Esophagus squamous epithelium (tissue), 5 donors: Measurements from ENCODE around the gene JHY. TPM values are rescaled to one million over a fixed set of nuclear protein-coding genes. Genes with fewer than 3 reads are reported as not detected.

Experiments used
- DNase-seq: peaks from one replicate; lab custom pipeline; 2025; lab: John Stamatoyannopoulos, UW
- H3K27ac ChIP-seq, 4 donors: fragments of 200-600 bp; sonication (generic); one replicate each; pipeline ENCODE4 v1.5.1; 2016 to 2019; ENCODE audit warnings: mild to moderate bottlenecking in 1 of 4
- H3K27me3 ChIP-seq, 4 donors: fragments of 200-600 bp; sonication (generic); 1 replicate in 3 of 4; 2 replicates in 1 of 4; pipeline versions ENCODE4 v1.5.1 to v1.6.0; 2017 to 2021; ENCODE audit warnings: antibody characterized with exemption in 1 of 4
- H3K36me3 ChIP-seq, 3 donors: fragments of 200-600 bp; sonication (generic); one replicate each; pipeline ENCODE4 v1.5.1; 2016 to 2019
- H3K4me1 ChIP-seq, 3 donors: fragments of 200-600 bp; sonication (generic); one replicate each; pipeline ENCODE4 v1.5.1; 2017 to 2019
- H3K4me3 ChIP-seq, 4 donors: fragments of 200-600 bp; sonication (generic); 1 replicate in 3 of 4; 2 replicates in 1 of 4; pipeline ENCODE4 v1.5.1; 2016 to 2019; ENCODE audit warnings: mild to moderate bottlenecking in 2 of 4, moderate library complexity in 1 of 4
- H3K9me3 ChIP-seq, 3 donors: fragments of 200-600 bp; sonication (generic); one replicate each; pipeline ENCODE4 v1.5.1; 2016 to 2019
- POLR2A ChIP-seq, 4 donors: fragments of 450-650 bp; IDR thresholded peaks; one replicate each; pipeline ENCODE4 v1.6.1; 2017; ENCODE audit warnings: antibody characterized with exemption in 4 of 4, mild to moderate bottlenecking in 4 of 4, moderate library complexity in 3 of 4
- WGBS, 2 donors: methylation state at CpG; one replicate each; pipeline ENCODE4 v1.1.5; 2018; 5-methylcytosine and 5-hydroxymethylcytosine counted together
- intact Hi-C: fragments of 100-400 bp; cut with DNase I; formaldehyde crosslinking; loops from one replicate; pipeline ENCODE4 v1.15.0; 2022
- total RNA-seq, 4 donors: library from RNA; depleted of rRNA; stranded (reverse); fragments of >200 nt; gene quantifications; one replicate each; pipeline ENCODE4 v1.1.0, GENCODE V29; 2016
- TF ChIP-seq, protein P1 (sequence below), 6 experiments: fragments of 450-650 bp in 4 of 6; fragments of 200-600 bp in 2 of 6; sonication (generic) in 2 of 6; IDR thresholded peaks; one replicate each; pipeline ENCODE4 v1.5.1; 2016 to 2019; ENCODE audit warnings: antibody characterized with exemption in 6 of 6, mild to moderate bottlenecking in 4 of 6, moderate library complexity in 4 of 6
- donor health status: DM: yes; HTN: yes; CAD: no.

Gene JHY
- total RNA-seq, 4 donors from 2014 or later, result 0.91 to 3.4 (median 1.2) TPM

DNA sequence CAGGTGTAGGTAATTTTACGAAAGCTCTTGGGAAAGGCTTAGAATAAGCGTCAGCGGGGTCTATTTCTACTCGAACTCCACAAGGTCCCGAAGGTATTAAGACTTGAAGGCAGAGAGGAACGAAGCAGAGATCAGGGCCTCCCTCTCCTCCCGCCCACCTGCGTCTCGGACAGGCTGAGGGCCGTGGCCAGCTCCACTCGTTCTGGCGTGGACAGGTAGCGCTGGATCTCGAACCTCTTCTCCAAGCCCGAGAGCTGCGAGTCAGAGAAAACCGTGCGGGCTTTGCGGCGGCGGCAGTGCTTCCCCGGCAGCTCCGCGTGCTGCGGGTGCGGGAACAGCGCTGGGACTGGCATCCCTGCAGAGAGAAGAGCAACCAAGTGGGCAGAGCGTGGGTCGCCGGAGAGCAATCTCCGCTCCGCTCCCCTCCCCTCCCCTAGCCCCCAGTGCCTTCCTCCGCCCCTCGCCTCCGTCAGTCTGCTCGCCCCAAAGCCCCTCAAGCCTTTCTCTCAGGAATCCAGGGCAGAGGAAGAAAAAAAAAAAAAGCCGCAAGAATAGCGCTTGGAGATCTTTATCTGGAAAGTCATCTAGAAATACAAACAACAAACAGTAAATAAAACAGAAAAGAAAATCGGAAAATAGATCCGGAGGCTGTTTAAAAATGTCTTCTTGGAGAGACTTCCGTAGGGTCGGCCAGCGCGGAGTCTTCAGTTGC lies 96.7 kb downstream of the JHY start:
- H3K27me3 ChIP-seq, result peaks cover 22 to 100% (median 54%) of the 10 kb centered on the region in 4 donors
- intact Hi-C loops, result no loop called here
- no peak overlapping the region for H3K4me3 ChIP-seq
- no peaks in the 10 kb centered on the region for H3K9me3 ChIP-seq
- no peak for DNase-seq
- no peak overlapping the region for H3K27ac ChIP-seq
- 15% methylated on average over 13 to 27 of the region's 44 CpGs for WGBS, 2 donors
- no peaks in the 10 kb centered on the region for H3K36me3 ChIP-seq
- TF ChIP-seq, protein P1, sequence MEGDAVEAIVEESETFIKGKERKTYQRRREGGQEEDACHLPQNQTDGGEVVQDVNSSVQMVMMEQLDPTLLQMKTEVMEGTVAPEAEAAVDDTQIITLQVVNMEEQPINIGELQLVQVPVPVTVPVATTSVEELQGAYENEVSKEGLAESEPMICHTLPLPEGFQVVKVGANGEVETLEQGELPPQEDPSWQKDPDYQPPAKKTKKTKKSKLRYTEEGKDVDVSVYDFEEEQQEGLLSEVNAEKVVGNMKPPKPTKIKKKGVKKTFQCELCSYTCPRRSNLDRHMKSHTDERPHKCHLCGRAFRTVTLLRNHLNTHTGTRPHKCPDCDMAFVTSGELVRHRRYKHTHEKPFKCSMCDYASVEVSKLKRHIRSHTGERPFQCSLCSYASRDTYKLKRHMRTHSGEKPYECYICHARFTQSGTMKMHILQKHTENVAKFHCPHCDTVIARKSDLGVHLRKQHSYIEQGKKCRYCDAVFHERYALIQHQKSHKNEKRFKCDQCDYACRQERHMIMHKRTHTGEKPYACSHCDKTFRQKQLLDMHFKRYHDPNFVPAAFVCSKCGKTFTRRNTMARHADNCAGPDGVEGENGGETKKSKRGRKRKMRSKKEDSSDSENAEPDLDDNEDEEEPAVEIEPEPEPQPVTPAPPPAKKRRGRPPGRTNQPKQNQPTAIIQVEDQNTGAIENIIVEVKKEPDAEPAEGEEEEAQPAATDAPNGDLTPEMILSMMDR (IDR thresholded peaks at IDR 0.05), result no peak
- no peak for TF ChIP-seq POLR2A (IDR thresholded peaks at IDR 0.05)
- H3K4me1 ChIP-seq, result peaks cover 15 to 37% (median 15%) of the 10 kb centered on the region in 3 donors

DNA sequence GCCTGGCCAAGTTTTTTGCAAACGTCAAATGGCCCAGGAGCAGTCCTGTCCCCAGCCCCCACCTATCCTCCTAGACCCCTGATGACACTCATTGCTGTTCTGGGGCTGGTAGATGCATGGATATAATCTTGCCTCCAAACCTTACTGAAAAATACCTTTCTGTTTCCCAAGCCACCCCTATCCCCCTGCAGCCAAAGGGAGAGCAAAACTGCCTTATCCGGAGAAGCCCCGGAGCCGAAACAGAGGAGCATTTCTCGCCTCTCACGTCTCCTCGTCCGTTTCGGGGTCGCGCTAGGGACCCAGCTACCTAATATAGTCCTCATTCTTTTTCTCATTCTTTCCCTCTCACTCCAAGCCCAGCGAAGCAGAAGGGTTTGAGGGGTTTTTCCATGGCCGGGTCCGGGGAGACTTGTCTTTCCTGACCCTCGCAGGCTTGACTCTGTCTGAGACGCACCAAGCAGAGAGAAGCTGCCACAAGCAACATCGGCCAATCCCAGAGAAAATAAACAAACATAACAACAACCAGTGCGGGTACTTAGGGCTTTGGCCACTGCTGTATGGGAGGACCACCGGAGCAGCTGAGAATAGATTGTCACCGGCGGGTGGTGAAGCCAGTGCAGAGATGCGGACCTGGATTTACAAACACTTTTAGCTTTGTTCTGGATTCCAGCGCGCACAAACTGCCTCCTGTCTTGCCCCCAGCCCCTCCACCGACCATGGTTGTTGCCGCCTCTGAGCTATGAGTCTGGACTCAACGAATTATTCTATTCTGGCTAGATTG lies 97.4 kb downstream of the JHY start:
- Histone ChIP-seq H3K36me3 (no peaks in the 10 kb centered on the region), H3K27me3 (peaks cover 30 to 100% (median 59%) of the 10 kb centered on the region in 4 donors), H3K4me1 (peaks cover 21 to 44% (median 21%) of the 10 kb centered on the region in 3 donors), H3K9me3 (no peaks in the 10 kb centered on the region), H3K4me3 (no peak overlapping the region), H3K27ac (no peak overlapping the region)
- TF ChIP-seq POLR2A (IDR thresholded peaks at IDR 0.05), result no peak
- TF ChIP-seq, protein P1 (IDR thresholded peaks at IDR 0.05), result no peak
- no peak for DNase-seq
- 9 to 15% methylated on average over 16 to 27 of the region's 27 CpGs for WGBS, 2 donors
- intact Hi-C loops, result no loop called here

DNA sequence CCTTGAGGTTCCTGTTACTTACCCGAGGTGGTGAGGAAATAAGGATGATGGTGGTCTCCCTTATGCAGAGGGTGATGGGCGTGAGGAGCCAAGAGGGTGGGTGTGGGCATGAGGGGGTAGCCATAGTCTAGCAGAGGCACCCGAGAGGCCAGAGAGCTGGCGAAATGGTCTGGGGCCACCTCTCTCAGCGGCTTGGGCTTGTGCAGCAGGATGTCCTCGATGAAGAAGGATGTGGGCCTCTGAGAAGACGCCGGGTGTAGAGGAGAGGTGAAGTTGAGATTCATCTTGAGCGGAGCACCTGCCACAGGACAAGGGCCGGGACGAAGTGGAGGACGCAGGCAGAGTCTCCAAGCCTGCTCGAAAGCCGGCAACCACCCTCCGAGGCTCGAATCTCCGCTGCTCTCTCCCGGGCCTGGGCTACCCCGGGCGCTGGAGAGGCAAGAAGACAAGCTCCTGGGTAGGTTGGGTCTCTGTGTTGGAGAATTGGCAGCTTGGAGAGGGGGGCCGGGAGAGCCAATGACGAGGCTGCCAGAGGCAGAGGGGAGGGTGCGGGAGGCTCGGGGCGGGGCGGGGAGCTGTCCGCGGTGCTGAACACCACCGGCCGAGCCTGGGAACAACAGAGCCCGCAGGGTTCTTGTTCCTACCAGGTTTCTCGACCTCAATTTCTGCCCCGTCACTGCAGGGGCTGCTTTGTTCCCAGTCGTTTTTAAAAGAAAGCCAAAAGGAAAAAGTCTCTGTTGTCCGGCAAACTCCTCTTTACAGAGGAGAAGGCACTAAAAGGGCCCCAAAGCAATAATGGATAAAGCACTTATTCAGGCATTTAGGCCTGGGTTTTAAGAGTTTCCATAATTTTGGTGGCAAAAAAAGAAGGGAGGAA lies 99.1 kb downstream of the JHY start, which contains the start of gene BSX:
TSS of gene BSX (minus strand) at position 447 of the 877 bp plus-strand sequence. CDS start at position 284, 163 bp downstream.
- intact Hi-C loops, result no loop called here
- Histone ChIP-seq H3K27me3 (peaks cover 30 to 100% (median 62%) of the 10 kb centered on the region in 4 donors), H3K36me3 (no peaks in the 10 kb centered on the region), H3K4me1 (peaks cover 21 to 42% (median 21%) of the 10 kb centered on the region in 3 donors), H3K9me3 (no peaks in the 10 kb centered on the region), H3K27ac (no peak within 1 kb of the TSS), H3K4me3 (no peak within 1 kb of the TSS)
- TF ChIP-seq, protein P1 (IDR thresholded peaks at IDR 0.05), result no peak
- no peak for TF ChIP-seq POLR2A (IDR thresholded peaks at IDR 0.05)
- 7 to 14% methylated on average over 27 to 30 of the region's 35 CpGs for WGBS, 2 donors
- no peak for DNase-seq

DNA sequence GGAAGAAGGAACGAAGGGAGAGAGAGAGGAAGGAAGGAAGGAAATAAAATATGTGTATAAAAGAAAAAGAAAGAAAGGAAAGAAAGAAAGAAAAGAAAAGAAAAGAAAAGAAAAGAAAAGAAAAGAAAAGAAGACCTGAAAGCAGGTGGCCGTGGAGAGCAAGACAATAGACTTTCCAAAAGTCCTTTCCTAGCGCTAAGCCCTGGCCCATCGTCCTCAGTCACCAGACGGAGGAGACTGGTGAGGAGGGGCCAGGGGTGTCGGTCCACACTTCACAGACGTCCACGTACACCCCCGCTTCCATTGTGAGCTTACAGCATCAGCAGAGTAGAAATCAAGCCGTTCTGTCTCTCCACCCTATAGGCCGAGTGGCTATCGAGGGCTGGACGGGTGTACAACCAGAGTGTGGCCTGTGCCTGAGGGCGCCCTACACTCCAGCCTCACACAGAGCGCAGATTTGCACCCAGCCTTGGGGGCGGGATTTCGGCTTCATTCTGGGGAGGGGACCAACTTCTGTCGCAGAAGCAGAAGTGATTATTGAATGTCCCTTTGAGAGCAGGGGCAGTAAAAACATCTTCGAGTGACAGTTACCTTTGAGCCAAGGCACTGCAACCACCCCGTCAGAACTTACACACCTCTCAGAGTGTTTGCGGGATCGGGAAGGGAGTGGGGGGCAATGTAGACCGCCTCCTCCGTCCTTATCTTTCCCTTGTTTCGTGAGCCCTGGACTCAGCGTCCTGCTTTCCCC lies 101.1 kb downstream of the JHY start:
- Histone ChIP-seq H3K36me3 (no peaks in the 10 kb centered on the region), H3K27me3 (peaks cover 20 to 99% (median 50%) of the 10 kb centered on the region in 4 donors), H3K27ac (no peak overlapping the region), H3K4me1 (peaks cover 11 to 28% (median 12%) of the 10 kb centered on the region in 3 donors), H3K9me3 (no peaks in the 10 kb centered on the region), H3K4me3 (peak overlapping the region; percentile 28 to 73 (median 50))
- no peak for DNase-seq
- 14 to 22% methylated on average over 19 to 24 of the region's 26 CpGs for WGBS, 2 donors
- intact Hi-C loops, result no loop called here
- no peak for TF ChIP-seq POLR2A (IDR thresholded peaks at IDR 0.05)
- TF ChIP-seq, protein P1 (IDR thresholded peaks at IDR 0.05), result no peak
